ENCODE data around the gene CYTIP.

CYTIP gene
- long read RNA-seq, donor 1, result 0 reads
- long read RNA-seq, donor 2, result 0 reads
- long read RNA-seq, donor 3, result 0 reads
- long read RNA-seq, donor 4, result 0 reads
- long read RNA-seq, donor 5, result 0 reads
- long read RNA-seq, donor 6, result 0 reads
- long read RNA-seq, donor 7, result 0 reads
- long read RNA-seq, donor 8, result 0 reads

- no peak for DNase-seq
Measured at GRCh38 chr2:157443795-157444640, at the start of gene CYTIP. Gene CYTIP, minus strand, starts transcription at chr2:157444089. Its CDS starts 69 bp downstream, at chr2:157444020.

GRCh38 chr2:157492189-157492773 is 48.4 kb upstream of the CYTIP start:
- DNase-seq, result peak; percentile 22

GRCh38 chr2:157489983-157490382 is 46.1 kb upstream of the CYTIP start:
- DNase-seq, result no peak

- DNase-seq, result peak; percentile 15
Measured at GRCh38 chr2:157488877-157489276, 45.0 kb upstream of the CYTIP start.

GRCh38 chr2:157487747-157488146 is 43.9 kb upstream of the CYTIP start:
- no peak for DNase-seq

- DNase-seq, result no peak
Measured at GRCh38 chr2:157487271-157487610, 43.4 kb upstream of the CYTIP start.

GRCh38 chr2:157486596-157487270 is 42.8 kb upstream of the CYTIP start:
- no peak for DNase-seq

- DNase-seq, result no peak
Measured at GRCh38 chr2:157480182-157480961, 36.5 kb upstream of the CYTIP start.

- no peak for DNase-seq
Measured at GRCh38 chr2:157479081-157480027, 35.5 kb upstream of the CYTIP start.

- DNase-seq, result no peak
Measured at GRCh38 chr2:157477919-157478318, 34.0 kb upstream of the CYTIP start.

GRCh38 chr2:157476953-157477709 is 33.2 kb upstream of the CYTIP start:
- no peak for DNase-seq

GRCh38 chr2:157475722-157476390 is 32.0 kb upstream of the CYTIP start:
- no peak for DNase-seq

GRCh38 chr2:157473581-157473980 is 29.7 kb upstream of the CYTIP start:
- DNase-seq, result no peak

- DNase-seq, result no peak
Measured at GRCh38 chr2:157471078-157471477, 27.2 kb upstream of the CYTIP start.

- DNase-seq, result no peak
Measured at GRCh38 chr2:157470321-157470720, 26.4 kb upstream of the CYTIP start.

GRCh38 chr2:157469726-157470125 is 25.8 kb upstream of the CYTIP start:
- no peak for DNase-seq

- DNase-seq, result no peak
Measured at GRCh38 chr2:157468931-157469708, 25.2 kb upstream of the CYTIP start.

- DNase-seq, result no peak
Measured at GRCh38 chr2:157466764-157467163, 22.9 kb upstream of the CYTIP start.

GRCh38 chr2:157465554-157465953 is 21.7 kb upstream of the CYTIP start:
- DNase-seq, result no peak

Data from right kidney (tissue), 9 donors.